Skeletal muscle cell (primary cell): ENCODE results near the gene TGIF2.
"Not testable (repeated sequence)": the region's sequence is repeated elsewhere in the genome, so short reads cannot be mapped to it uniquely, and the experiment has no call there.

ENCODE experiments used
- DNase-seq: peaks from one replicate; pipeline ENCODE4 v3.0.0-alpha.2; 2010; ENCODE audit warnings: low read depth
- H3K4me3 ChIP-seq: 2 replicates; pipeline ENCODE4 v1.5.1; 2011; ENCODE audit warnings: low read depth, mild to moderate bottlenecking, control low read depth, low read length, moderate library complexity

TGIF2 gene

GRCh38 chr20:36544134-36545018 lies 29.0 kb upstream of the TGIF2 start:
- peak; percentile 5 for DNase-seq
- H3K4me3 ChIP-seq: no peak overlapping the region

DNA sequence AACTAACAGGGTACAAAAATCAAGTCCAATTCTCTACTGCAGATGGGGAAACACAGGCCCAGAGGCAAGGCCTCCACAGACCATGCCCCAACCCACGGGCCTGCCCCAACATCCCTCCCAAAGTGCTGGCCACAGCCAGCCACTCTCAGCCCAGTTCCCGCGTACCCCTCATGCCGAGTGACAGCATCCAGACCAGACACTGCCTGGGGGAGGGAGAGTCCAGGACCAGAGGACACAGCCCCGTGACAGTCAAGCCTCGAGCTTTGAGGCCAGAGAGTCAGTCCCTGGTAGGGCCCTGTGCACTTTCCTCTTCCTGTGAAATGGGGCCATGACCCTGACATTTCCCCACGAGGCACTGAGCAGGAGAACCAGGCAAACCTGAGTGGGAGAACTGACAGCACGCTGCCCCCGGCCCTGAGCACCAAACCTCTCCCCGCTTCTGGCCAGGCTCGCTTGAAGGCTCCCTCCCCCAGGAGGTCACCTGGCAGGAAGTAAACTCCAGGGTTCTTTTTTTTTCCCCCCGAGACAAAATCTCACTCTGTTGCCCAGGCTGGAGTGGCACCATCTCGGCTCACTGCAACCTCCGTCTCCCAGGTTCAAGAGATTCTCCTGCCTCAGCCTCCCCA lies 27.2 kb upstream of the TGIF2 start:
- no peak overlapping the region for H3K4me3 ChIP-seq
- DNase-seq: no peak

DNA sequence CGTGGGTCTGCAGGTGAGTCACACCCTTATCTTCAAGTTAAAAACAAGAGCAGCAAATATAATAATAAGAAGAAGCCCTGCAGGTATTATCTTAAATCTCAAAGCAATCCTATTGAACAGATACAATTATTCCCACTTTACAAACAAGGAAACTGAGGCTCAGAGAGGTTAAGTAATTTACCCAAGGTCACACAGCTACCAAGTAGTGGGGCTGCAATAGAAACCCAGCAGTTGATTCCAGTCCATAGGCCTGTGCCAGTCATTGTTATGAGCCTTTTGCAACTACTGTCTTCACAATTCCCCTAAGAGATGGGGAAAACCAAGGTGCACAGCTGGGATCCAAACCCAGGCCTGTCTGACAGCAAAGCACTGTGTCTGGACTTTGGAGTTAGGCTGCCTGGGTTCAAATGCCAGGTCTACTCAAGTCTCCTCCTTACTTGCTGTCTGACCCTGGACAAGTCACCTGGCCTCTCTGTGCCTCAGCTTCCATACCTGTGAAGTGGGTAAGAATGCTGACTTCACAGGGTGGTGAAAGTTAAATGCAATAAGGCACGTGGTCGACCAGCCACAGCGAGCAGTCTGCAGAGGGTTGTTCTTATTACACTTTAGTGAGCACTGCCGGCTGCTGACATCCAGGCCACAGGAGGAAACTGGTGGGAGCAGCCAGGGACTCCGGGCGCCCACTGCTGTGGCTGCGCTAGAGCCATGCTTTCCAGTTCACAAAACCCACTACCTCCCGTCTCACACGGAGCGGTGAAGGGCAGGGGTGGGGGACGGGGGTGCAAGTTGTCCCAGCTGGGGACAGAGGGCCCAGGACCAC lies 26.0 kb upstream of the TGIF2 start:
- DNase-seq: no peak
- no peak overlapping the region for H3K4me3 ChIP-seq

GRCh38 chr20:36548006-36548315 lies 25.4 kb upstream of the TGIF2 start:
- DNase-seq: no peak
- H3K4me3 ChIP-seq: no peak overlapping the region

DNA sequence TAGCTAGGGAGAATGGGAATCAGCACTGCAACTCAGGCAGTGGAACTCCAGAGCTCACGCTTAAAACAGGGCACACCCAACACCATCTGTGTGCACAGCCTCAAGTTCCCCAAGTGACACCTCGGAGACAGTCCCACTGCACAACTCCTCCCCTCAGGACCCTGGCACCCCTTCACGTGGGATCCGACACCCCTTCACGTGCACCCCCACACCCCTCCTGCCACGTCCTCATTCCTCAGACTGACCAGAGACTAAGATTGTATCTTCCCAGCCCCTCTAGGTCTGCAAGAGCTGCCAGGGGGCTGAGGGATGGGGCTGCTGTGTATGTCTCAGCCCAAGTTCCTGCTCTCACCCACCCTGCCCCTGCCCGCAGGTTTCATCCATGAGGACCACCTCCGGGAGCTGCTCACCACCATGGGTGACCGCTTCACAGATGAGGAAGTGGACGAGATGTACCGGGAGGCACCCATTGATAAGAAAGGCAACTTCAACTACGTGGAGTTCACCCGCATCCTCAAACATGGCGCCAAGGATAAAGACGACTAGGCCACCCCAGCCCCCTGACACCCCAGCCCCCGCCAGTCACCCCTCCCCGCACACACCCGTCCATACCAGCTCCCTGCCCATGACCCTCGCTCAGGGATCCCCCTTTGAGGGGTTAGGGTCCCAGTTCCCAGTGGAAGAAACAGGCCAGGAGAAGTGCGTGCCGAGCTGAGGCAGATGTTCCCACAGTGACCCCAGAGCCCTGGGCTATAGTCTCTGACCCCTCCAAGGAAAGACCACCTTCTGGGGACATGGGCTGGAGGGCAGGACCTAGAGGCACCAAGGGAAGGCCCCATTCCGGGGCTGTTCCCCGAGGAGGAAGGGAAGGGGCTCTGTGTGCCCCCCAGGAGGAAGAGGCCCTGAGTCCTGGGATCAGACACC lies 24.4 kb upstream of the TGIF2 start:
- no peak for DNase-seq
- H3K4me3 ChIP-seq: no peak overlapping the region

DNA sequence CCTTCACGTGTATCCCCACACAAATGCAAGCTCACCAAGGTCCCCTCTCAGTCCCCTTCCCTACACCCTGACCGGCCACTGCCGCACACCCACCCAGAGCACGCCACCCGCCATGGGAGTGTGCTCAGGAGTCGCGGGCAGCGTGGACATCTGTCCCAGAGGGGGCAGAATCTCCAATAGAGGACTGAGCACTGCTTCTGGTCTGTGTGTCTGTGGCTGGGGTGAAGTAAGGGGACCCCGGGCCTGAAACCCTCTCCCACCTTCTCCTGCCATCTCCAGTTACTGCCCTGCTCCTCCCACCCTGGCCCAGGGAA lies 23.8 kb upstream of the TGIF2 start:
- no peak overlapping the region for H3K4me3 ChIP-seq
- no peak for DNase-seq

DNA sequence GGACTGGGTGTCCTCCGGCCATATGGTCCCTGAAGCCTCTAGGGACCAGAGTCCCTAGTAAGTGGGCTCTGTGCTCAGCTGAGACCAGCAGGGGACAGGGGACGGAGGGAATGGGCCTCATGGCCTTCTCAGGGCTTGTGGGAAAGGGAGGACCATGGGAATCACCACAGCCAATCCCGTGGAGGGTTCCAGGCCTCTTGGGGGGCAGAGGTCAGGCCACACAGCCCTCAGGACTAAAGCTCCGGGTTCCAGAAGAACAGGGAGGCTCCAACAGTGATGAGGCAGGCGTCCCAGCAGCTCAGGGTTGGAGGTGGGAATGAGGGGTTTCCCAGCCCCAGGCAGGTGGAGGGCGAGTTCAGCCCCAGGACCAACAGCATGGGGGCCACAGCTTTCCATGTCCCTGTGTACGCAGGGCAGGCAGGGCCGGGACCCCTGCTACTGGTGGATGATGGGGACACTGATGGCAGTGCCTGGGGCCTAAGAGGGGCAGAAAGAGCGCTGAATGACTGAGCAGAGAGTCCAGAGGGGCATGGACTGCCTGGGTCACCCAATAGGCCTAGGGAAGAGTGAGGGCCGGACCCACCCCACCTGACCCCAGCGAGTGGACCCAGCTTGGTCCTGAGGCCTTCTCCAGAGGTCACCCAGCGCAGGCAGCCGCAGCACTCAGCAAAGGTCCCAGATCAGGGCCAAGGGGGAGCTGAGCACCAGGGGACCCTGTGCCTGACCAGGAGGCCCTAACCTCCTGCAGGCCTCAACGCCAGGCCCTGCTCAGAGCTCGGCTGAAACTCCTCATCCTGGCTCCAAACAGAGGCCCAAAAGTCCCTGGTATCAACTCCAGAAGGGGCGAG lies 23.2 kb upstream of the TGIF2 start:
- no peak overlapping the region for H3K4me3 ChIP-seq
- no peak for DNase-seq

DNA sequence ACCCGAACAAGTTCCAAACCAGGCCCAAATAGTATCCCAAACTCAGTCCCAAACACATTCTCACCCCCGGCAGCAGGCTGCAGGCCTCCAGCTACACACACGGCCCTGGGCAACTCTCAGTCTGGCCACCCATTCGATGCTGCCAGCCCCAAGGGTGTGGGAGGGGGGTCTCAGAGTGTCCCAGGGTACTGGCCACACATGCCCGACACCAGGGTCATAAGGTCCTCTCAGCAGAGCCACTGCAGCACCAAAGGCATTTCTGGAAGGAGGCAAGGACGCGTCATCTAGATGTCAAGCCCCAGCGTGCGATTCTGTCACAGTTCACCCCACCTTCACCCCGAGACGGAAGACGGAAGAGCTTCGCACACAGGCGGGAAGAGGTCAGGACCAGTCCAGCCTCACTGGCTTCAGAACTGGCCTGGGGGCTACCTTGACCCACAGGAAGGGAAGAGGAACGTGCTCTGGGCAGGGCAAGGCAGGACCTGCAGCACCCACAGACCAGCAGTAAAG lies 22.6 kb upstream of the TGIF2 start:
- no peak for DNase-seq
- no peak overlapping the region for H3K4me3 ChIP-seq

GRCh38 chr20:36555248-36555647 lies 18.1 kb upstream of the TGIF2 start:
- no peak overlapping the region for H3K4me3 ChIP-seq
- DNase-seq: no peak

DNA sequence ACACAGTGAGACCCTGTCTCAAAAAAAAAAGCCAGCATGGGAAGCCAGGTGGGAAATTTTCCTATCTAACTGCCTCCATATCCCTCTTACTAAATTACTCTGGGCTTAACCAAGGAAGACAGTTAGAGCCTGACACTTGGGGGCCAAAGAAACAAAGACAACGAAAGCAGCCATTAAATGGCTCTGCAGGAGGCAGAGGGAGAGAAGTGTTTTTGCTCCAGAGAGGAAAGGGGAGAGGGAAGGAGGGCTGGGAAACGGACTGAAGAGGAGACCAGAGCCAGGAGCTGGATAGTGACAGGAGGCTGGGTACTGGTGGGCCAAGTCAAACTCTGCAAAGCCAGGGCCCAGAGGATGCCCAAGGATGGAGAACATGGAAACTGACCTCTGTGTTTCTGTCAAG lies 10.7 kb upstream of the TGIF2 start:
- H3K4me3 ChIP-seq: no peak overlapping the region
- no peak for DNase-seq

GRCh38 chr20:36563374-36563773 lies 10.0 kb upstream of the TGIF2 start:
- no peak overlapping the region for H3K4me3 ChIP-seq
- DNase-seq: no peak

- DNase-seq, H3K4me3 ChIP-seq: not testable (repeated sequence)
These were observed 9.2 kb upstream of the TGIF2 start for GRCh38 chr20:36564078-36564725.

DNA sequence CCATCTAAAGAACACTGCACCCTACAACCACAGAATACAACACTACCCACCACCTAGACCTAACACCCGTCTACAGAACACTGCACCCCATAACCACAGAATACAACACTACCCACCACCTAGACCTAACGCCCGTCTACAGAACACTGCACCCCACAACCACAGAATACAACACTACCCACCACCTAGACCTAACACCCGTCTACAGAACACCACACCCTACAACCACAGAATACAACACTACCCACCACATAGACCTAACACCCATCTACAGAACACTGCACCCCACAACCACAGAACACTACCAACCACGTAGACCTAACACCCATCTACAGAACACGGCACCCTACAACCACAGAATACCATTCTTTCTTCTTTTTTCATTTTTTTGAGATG lies 8.7 kb upstream of the TGIF2 start:
- H3K4me3 ChIP-seq, DNase-seq: not testable (repeated sequence)

GRCh38 chr20:36565520-36565919 lies 7.9 kb upstream of the TGIF2 start:
- DNase-seq: no peak
- no peak overlapping the region for H3K4me3 ChIP-seq

DNA sequence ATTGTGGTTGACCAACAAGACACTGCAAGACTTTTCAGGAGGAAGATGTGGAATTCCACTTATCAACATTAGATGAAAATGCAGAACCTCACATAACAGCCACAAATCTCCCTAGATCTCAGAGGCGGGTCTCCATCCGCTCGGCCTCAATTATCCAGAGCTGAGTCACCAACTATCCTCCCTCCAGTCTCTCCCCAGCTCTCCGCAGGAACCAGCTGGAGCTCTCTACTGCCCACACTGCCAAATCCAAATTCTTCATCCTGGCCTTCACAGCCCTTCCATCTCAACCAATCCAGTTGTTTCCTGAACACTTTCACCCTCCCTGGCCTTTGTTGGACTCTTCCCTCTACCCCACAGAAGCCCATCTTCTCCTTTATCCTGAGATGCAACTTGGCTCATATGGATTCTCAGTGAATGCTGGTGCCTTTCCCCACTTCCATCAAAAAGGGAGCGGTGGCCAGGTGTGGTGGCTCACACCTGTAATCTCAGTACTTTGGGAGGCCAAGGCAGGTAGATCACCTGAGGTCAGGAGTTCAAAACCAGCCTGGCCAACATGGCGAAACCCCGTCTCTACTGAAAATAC lies 3.5 kb upstream of the TGIF2 start:
- DNase-seq: no peak
- no peak overlapping the region for H3K4me3 ChIP-seq

DNA sequence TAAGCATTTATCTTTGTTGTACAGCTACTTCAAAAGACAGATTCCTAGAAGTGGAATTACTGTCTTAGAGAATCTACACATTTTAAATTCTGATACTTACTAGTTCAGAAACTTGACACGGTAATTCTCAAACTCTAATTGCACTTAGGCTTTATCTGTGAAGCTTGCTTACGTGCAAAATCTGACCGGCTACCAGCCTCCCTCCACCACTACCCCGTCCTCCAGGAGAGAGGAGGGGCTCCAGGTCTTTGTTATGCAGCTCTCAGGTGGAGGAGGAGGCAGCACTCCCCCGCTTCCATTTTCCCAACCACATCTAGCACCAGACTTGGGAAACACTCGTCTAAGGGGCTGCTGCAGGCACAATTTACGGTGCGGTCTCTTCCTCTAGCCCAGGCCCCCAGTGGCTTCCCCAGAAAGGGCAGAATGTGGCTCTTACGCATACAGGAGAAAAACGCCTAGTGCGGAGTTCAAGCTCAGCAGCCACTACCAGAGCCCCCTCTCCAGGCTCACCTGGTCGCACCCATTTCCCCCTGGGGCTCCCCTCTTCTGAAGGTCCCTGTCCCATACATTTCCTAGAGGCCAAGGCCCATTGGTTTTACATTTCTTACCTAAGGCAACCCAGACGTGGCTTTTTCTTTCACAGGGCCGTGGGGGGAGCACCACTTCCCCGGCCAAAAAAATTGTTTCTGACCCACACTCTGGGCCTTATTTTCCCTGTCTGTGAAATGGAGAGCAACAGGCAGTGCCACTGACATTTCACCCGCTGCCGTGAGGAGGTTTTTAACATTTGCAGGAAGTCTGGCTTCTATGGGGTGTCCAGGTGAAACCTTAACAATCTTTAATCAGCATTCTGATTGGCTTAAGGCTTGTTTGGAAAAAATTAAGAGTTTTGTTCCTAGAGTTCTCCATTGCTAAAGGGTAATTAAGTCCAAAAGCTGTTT lies 1.6 kb upstream of the TGIF2 start:
- DNase-seq: no peak

GRCh38 chr20:36572701-36573102 lies 695 bp upstream of the TGIF2 start:
- no peak for DNase-seq
- peak overlapping the region; percentile 42 for H3K4me3 ChIP-seq

More for the DNA sequence above, 1.6 kb upstream of the TGIF2 start:
- no peak overlapping the region for H3K4me3 ChIP-seq
